Measurements from ENCODE around the gene ZNF766.

DNA sequence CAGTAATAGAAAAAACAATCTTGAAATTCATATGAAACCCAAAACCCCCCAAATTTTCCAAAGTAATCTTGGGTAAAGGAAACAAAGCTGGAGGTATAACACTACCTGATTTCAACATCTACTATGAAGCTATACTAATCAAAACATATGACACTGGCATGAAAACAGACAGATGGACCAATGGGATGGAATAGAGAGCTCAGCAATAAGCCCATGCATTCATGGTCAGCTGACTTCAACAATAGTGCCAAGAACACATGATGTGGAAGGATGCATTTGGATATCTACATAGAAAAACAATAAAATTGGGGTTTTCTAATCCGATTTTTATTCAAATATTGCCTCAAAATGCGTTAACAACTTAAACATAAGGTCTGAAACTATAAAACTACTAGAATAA is 32.2 kb upstream of the ZNF766 start:
- TF ChIP-seq KLF15 (CRISPR knock-in tag; IDR thresholded peaks at IDR 0.05; ENCODE audit: borderline replicate concordance) (no peak), NFIC (IDR thresholded peaks at IDR 0.05; ENCODE audit: low read length) (no peak), POLR2A (IDR thresholded peaks at IDR 0.05; ENCODE audit: insufficient read depth in 1 of 2, low read depth in 2 of 2, low read length in 2 of 2) (no peak), ZNF138 (CRISPR knock-in tag; IDR thresholded peaks at IDR 0.05; ENCODE audit: low read depth) (no peak), HOXA7 (CRISPR knock-in tag; IDR thresholded peaks at IDR 0.05) (no peak), ZNF121 (CRISPR knock-in tag; IDR thresholded peaks at IDR 0.05) (no peak), SIN3A (IDR thresholded peaks at IDR 0.05; ENCODE audit: borderline replicate concordance, low read depth, low read length) (no peak), NR2F6 (IDR thresholded peaks at IDR 0.05) (no peak), NR2F6 (CRISPR knock-in tag; IDR thresholded peaks at IDR 0.05) (no peak), SOX6 (IDR thresholded peaks at IDR 0.05) (no peak), SOX6 (CRISPR knock-in tag; IDR thresholded peaks at IDR 0.05) (no peak)
- TF ChIP-seq, protein P1, sequence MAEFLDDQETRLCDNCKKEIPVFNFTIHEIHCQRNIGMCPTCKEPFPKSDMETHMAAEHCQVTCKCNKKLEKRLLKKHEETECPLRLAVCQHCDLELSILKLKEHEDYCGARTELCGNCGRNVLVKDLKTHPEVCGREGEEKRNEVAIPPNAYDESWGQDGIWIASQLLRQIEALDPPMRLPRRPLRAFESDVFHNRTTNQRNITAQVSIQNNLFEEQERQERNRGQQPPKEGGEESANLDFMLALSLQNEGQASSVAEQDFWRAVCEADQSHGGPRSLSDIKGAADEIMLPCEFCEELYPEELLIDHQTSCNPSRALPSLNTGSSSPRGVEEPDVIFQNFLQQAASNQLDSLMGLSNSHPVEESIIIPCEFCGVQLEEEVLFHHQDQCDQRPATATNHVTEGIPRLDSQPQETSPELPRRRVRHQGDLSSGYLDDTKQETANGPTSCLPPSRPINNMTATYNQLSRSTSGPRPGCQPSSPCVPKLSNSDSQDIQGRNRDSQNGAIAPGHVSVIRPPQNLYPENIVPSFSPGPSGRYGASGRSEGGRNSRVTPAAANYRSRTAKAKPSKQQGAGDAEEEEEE (CRISPR knock-in tag; IDR thresholded peaks at IDR 0.05; ENCODE audit: borderline replicate concordance): no peak
- TF ChIP-seq, protein P2, sequence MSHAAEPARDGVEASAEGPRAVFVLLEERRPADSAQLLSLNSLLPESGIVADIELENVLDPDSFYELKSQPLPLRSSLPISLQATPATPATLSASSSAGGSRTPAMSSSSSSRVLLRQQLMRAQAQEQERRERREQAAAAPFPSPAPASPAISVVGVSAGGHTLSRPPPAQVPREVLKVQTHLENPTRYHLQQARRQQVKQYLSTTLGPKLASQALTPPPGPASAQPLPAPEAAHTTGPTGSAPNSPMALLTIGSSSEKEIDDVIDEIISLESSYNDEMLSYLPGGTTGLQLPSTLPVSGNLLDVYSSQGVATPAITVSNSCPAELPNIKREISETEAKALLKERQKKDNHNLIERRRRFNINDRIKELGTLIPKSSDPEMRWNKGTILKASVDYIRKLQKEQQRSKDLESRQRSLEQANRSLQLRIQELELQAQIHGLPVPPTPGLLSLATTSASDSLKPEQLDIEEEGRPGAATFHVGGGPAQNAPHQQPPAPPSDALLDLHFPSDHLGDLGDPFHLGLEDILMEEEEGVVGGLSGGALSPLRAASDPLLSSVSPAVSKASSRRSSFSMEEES (CRISPR knock-in tag; IDR thresholded peaks at IDR 0.05): no peak
